WERI-Rb-1 (cell line): ENCODE data around the gene MAB21L2.

Experiments used
- DNase-seq: peaks from one replicate; pipeline ENCODE4 v3.0.0-alpha.2; 2020
- H3K27ac ChIP-seq: fragments of 250-450 bp; sonication (Bioruptor Pico); 2 replicates; pipeline ENCODE4 v1.5.1; 2020; ENCODE audit warnings: mild to moderate bottlenecking, moderate library complexity
- H3K27me3 ChIP-seq: fragments of 250-450 bp; sonication (Bioruptor Pico); 2 replicates; pipeline ENCODE4 v1.5.1; 2021; ENCODE audit warnings: mild to moderate bottlenecking, low read depth, moderate library complexity; ENCODE audit not compliant: insufficient read depth, severe bottlenecking
- H3K36me3 ChIP-seq: fragments of 250-450 bp; sonication (Bioruptor Pico); 2 replicates; pipeline ENCODE4 v1.5.1; 2020; ENCODE audit warnings: mild to moderate bottlenecking, moderate library complexity
- H3K4me3 ChIP-seq: 2 replicates; pipeline ENCODE4 v1.5.1; 2011; ENCODE audit warnings: low read depth, mild to moderate bottlenecking, control low read depth, low read length
- H3K9me3 ChIP-seq: fragments of 250-450 bp; sonication (Bioruptor Pico); 2 replicates; pipeline ENCODE4 v1.5.1; 2021; ENCODE audit warnings: mild to moderate bottlenecking, moderate library complexity; ENCODE audit not compliant: severe bottlenecking
- CTCF ChIP-seq: IDR thresholded peaks from 2 replicates; pipeline ENCODE4 v1.5.1; 2011; ENCODE audit warnings: low read depth, mild to moderate bottlenecking, control low read depth, inconsistent platforms, low read length

The MAB21L2 gene

GRCh38 chr4:150570862-150571261 is 11.1 kb upstream of the MAB21L2 start:
- DNase-seq, result no peak
- Histone ChIP-seq H3K9me3 (no peaks in the 10 kb centered on the region), H3K27me3 (no peaks in the 10 kb centered on the region), H3K36me3 (no peaks in the 10 kb centered on the region), H3K4me3 (no peak overlapping the region), H3K27ac (no peak overlapping the region)
- TF ChIP-seq CTCF, result no peak

- TF ChIP-seq CTCF, result no peak
- Histone ChIP-seq H3K27ac (no peak overlapping the region), H3K4me3 (no peak overlapping the region), H3K9me3 (no peaks in the 10 kb centered on the region), H3K27me3 (no peaks in the 10 kb centered on the region), H3K36me3 (no peaks in the 10 kb centered on the region)
- no peak for DNase-seq
Observed at GRCh38 chr4:150572704-150573504, 9.0 kb upstream of the MAB21L2 start.

- Histone ChIP-seq H3K4me3 (no peak overlapping the region), H3K36me3 (no peaks in the 10 kb centered on the region), H3K27ac (no peak overlapping the region), H3K9me3 (no peaks in the 10 kb centered on the region), H3K27me3 (no peaks in the 10 kb centered on the region)
- TF ChIP-seq CTCF, result no peak
- no peak for DNase-seq
Observed at GRCh38 chr4:150573534-150573933, 8.4 kb upstream of the MAB21L2 start.

GRCh38 chr4:150574678-150575077 is 7.3 kb upstream of the MAB21L2 start:
- H3K27ac ChIP-seq, result no peak overlapping the region
- no peaks in the 10 kb centered on the region for H3K27me3 ChIP-seq

GRCh38 chr4:150577796-150578195 is 4.2 kb upstream of the MAB21L2 start:
- no peaks in the 10 kb centered on the region for H3K9me3 ChIP-seq
- peaks cover 6% of the 10 kb centered on the region for H3K36me3 ChIP-seq
- TF ChIP-seq CTCF, result no peak
- DNase-seq, result no peak
- H3K4me3 ChIP-seq, result no peak overlapping the region
- no peak overlapping the region for H3K27ac ChIP-seq
- no peaks in the 10 kb centered on the region for H3K27me3 ChIP-seq

More at GRCh38 chr4:150574678-150575077, 7.3 kb upstream of the MAB21L2 start:
- DNase-seq, result no peak
- H3K4me3 ChIP-seq, result no peak overlapping the region
- no peaks in the 10 kb centered on the region for H3K36me3 ChIP-seq
- no peak for TF ChIP-seq CTCF
- no peaks in the 10 kb centered on the region for H3K9me3 ChIP-seq
